Activated CD4-positive, alpha-beta memory T cell treated with anti-CD3 and anti-CD28 coated beads for 36 hours (primary cell): ENCODE results near the gene KRTAP4-7. TPM values are rescaled to one million over a fixed set of nuclear protein-coding genes. Genes with fewer than 3 reads are reported as not detected.
"Not testable (repeated sequence)": the region's sequence is repeated elsewhere in the genome, so short reads cannot be mapped to it uniquely, and the experiment has no call there.

Source experiments
- CTCF ChIA-PET: fragments of 350-600 bp; sonication (Branson Sonifier 250); formaldehyde crosslinking; loops from one replicate; lab custom pipeline; 2021; ENCODE audit warnings: antibody characterized with exemption, inconsistent platforms; lab: Charles Lee
- POLR2A ChIA-PET: fragments of 350-600 bp; sonication (Branson Sonifier 250); formaldehyde crosslinking; loops from one replicate; lab custom pipeline; 2021; ENCODE audit warnings: antibody characterized with exemption; lab: Charles Lee
- DNase-seq: peaks from one replicate; pipeline ENCODE4 v3.0.0-alpha.2; 2020
- H3K27ac Mint-ChIP-seq: one replicate; pipeline ENCODE4 v1.8.0; 2021; ENCODE audit warnings: mixed read lengths
- H3K27me3 Mint-ChIP-seq: one replicate; pipeline ENCODE4 v1.8.0; 2021; ENCODE audit warnings: mixed read lengths
- H3K36me3 Mint-ChIP-seq: one replicate; pipeline ENCODE4 v1.8.0; 2021; ENCODE audit warnings: mixed read lengths
- H3K4me1 Mint-ChIP-seq: one replicate; pipeline ENCODE4 v1.8.0; 2021; ENCODE audit warnings: low read depth, mixed read lengths
- H3K4me3 Mint-ChIP-seq: one replicate; pipeline ENCODE4 v1.8.0; 2021; ENCODE audit warnings: mild to moderate bottlenecking, mixed read lengths
- H3K9me3 Mint-ChIP-seq: one replicate; pipeline ENCODE4 v1.8.0; 2021; ENCODE audit warnings: mixed read lengths
- intact Hi-C: fragments of 100-400 bp; cut with micrococcal nuclease; formaldehyde crosslinking; loops from one replicate; pipeline ENCODE4 v1.15.1; 2023
- total RNA-seq, 2 experiments: library from RNA; stranded (reverse); gene quantifications; one replicate each; pipeline ENCODE4 v1.2.3, GENCODE V29; 2021

Gene KRTAP4-7
- not detected for total RNA-seq

- DNase-seq, H3K36me3 Mint-ChIP-seq, H3K27ac Mint-ChIP-seq, H3K4me3 Mint-ChIP-seq, H3K4me1 Mint-ChIP-seq, H3K9me3 Mint-ChIP-seq, intact Hi-C loops, CTCF ChIA-PET, POLR2A ChIA-PET: not testable (repeated sequence)
- peaks cover 12% of the 10 kb centered on the region for H3K27me3 Mint-ChIP-seq
These were observed at the start of gene KRTAP4-7 for GRCh38 chr17:41084100-41084856. KRTAP4-7 (plus strand) TSS chr17:41084150; CDS start chr17:41084207, 57 bp downstream.

- not testable (repeated sequence) for H3K9me3 Mint-ChIP-seq, H3K27ac Mint-ChIP-seq
These were observed 49.5 kb upstream of the KRTAP4-7 start, which contains the start of gene KRTAP1-3 for GRCh38 chr17:41034346-41034935. KRTAP1-3 (minus strand) TSS chr17:41034874; CDS start chr17:41034821, 53 bp downstream.

DNA sequence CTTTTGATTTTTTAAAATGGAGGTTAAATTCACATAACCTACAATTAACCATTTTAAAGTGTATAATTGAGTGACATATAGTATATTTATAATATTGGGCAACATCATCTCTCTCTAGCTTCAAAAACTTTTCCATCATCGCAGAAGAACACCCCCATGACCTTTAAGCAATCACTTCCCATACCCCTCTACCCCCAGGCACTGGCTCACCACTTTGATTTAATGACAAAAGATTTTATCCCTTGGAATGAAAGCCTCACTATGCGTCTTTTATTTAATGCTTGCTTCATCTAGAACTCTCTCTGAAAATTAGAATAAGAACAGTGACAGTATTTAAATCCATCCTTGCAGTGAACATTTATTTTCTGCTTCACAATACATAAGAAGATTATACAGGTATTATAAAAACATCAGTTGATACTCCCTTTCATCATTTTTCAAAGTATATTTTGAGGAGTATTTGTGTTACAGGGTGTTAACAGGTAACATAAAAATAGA is 46.0 kb upstream of the KRTAP4-7 start:
- intact Hi-C loops, result no loop called here
- Mint-ChIP-seq H3K27me3 (peaks cover 10% of the 10 kb centered on the region), H3K4me1 (no peaks in the 10 kb centered on the region), H3K4me3 (no peak overlapping the region), H3K9me3 (no peaks in the 10 kb centered on the region), H3K36me3 (no peaks in the 10 kb centered on the region), H3K27ac (no peak overlapping the region)
- CTCF ChIA-PET, result no interaction called here
- POLR2A ChIA-PET, result no interaction called here
- no peak for DNase-seq

More at GRCh38 chr17:41034346-41034935, 49.5 kb upstream of the KRTAP4-7 start, which contains the start of gene KRTAP1-3:
- H3K27me3 Mint-ChIP-seq, H3K4me3 Mint-ChIP-seq, intact Hi-C loops, H3K4me1 Mint-ChIP-seq, CTCF ChIA-PET, POLR2A ChIA-PET, DNase-seq, H3K36me3 Mint-ChIP-seq: not testable (repeated sequence)

DNA sequence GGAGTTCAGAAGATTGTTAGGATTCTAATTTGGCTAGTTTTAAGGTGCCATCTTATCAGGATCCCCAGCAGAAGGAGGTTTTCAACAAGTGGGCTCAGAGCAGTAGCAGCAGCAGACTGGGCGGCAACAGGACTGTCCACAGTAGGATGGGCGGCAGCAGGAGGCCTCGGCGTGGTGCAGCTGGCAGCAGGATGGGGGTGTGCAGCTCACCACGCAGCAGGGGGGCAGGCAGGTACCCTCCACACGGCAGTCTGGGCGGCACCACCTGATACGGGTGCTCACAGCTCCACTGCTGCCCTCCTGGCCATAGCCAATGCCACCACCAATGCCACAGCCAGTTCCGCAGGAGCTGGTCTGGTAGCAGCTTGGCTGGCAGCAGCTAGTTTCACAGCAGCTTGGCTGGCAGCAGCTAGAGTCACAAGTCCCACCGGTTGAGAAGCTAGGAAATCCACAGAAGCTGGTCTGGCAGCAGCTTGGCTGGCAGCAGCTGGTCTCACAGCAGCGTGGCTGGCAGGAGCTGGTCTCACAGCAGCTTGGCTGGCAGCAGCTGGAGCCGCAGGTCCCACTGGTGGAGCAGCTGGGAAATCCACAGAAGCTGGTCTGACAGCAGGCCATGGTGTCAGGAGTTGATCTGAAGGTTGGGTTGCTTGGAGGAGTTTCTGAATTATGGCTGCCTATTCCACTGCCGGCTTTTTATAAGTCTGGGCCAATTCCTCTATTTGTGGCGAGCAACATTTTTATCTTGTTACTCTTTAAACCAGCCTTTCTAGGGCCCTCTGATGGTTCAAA is 43.0 kb upstream of the KRTAP4-7 start, which contains the start of gene KRTAP1-1:
Gene KRTAP1-1 (minus strand): TSS at position 668 of the 789 bp plus-strand sequence. CDS start 53 bp downstream, at position 615.
- H3K36me3 Mint-ChIP-seq, POLR2A ChIA-PET, H3K27ac Mint-ChIP-seq, intact Hi-C loops, H3K9me3 Mint-ChIP-seq, H3K4me3 Mint-ChIP-seq, DNase-seq, H3K4me1 Mint-ChIP-seq, CTCF ChIA-PET: not testable (repeated sequence)
- H3K27me3 Mint-ChIP-seq, result peaks cover 15% of the 10 kb centered on the region

DNA sequence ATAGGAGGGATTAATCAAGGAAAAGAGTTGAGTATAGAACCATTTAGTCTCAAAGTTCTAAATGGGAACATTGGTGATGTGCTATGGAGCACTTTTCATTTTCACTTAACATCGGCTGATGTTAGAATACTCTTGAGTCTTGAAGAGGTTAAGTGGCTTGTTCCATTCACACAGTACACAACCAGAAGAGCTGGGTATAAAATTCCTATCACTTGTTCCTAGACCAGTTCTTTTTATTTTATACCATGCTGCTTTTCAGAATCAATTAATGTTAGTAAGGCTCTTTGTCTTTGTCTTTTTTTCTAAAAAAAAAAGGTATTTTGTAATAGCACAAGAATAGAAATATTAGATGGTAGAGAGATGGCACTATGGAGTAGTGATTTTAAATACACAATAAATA is 41.0 kb upstream of the KRTAP4-7 start:
- CTCF ChIA-PET, result no interaction called here
- POLR2A ChIA-PET, result no interaction called here
- Mint-ChIP-seq H3K36me3 (no peaks in the 10 kb centered on the region), H3K27me3 (peaks cover 21% of the 10 kb centered on the region), H3K4me3 (no peak overlapping the region), H3K4me1 (no peaks in the 10 kb centered on the region), H3K27ac (no peak overlapping the region), H3K9me3 (peaks cover 6% of the 10 kb centered on the region)
- no peak for DNase-seq
- intact Hi-C loops, result no loop called here

DNA sequence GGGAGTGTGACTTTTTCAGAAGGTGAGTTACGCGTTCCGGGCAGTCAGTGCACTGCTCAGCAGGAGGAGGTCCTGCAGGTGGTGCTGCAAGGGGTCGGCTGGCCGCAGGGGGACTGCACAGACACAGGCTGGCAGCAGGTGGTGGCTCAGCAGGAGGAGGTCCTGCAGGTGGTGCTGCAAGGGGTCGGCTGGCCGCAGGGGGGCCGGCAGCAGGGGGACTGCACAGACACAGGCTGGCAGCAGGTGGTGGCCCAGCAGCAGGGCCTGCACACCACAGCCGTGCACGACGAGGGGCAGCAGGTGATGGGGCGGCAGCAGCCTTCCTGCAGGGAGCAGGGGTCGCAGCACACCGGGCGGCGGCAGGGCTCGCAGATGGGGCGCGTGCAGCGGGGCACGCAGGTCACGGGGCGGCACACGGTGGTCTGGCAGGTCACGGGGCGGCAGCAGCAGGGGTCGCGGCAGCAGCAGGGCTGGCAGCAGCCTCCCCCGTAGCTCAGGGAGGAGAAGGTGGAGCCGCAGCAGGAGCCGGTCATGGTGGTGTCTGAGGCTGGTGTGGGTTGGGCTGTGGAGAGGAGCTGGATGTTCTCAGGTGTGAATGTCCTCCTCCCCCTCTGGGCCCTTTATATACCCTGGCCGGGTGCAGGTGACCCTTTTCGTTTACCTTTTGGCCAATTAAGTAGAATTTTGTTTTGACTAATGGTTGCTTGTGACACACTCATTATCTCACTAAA is 37.0 kb upstream of the KRTAP4-7 start, which contains the start of gene KRTAP2-1:
Gene KRTAP2-1 (minus strand): TSS at position 582 of the 731 bp plus-strand sequence. CDS start 49 bp downstream, at position 533.
- DNase-seq, H3K4me1 Mint-ChIP-seq, H3K4me3 Mint-ChIP-seq, H3K36me3 Mint-ChIP-seq, H3K9me3 Mint-ChIP-seq, H3K27ac Mint-ChIP-seq, POLR2A ChIA-PET, intact Hi-C loops: not testable (repeated sequence)
- peaks cover 24% of the 10 kb centered on the region for H3K27me3 Mint-ChIP-seq
- CTCF ChIA-PET, result interaction anchor here (0.6 kb wide), 1 partner anchor 8 kb away, joined by 3 read pairs; no protein-coding TSS in a partner anchor

- H3K27ac Mint-ChIP-seq, result no peak overlapping the region
- H3K4me3 Mint-ChIP-seq, result no peak overlapping the region
- peaks cover 22% of the 10 kb centered on the region for H3K27me3 Mint-ChIP-seq
- H3K9me3 Mint-ChIP-seq, result peaks cover 3% of the 10 kb centered on the region
- CTCF ChIA-PET, result no interaction called here
- no peaks in the 10 kb centered on the region for H3K4me1 Mint-ChIP-seq
- intact Hi-C loops, result no loop called here
- POLR2A ChIA-PET, result no interaction called here
- H3K36me3 Mint-ChIP-seq, result no peaks in the 10 kb centered on the region
- no peak for DNase-seq
These were observed 35.5 kb upstream of the KRTAP4-7 start for GRCh38 chr17:41048441-41048840.

DNA sequence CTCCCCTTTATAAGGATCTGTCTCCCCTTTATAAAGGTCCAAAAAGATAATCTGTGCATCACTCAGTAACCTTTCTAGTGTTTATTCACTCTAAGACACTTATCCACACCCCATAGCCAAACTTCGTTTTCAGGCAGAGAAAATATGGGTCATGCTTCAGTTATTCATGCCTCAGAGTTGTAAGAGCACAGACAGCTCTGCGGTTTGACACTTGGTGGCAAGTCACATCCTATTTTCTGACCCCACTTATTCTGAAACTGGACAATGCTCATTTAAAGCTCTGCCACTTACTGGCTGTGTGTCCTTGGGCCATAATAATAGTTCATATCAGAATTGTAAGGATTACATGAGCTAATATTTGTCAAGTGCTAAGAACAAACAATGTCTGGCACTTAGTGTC is 34.8 kb upstream of the KRTAP4-7 start:
- intact Hi-C loops, result no loop called here
- no peak for DNase-seq
- Mint-ChIP-seq H3K27ac (no peak overlapping the region), H3K4me3 (no peak overlapping the region), H3K9me3 (no peaks in the 10 kb centered on the region), H3K27me3 (peaks cover 22% of the 10 kb centered on the region), H3K4me1 (no peaks in the 10 kb centered on the region), H3K36me3 (no peaks in the 10 kb centered on the region)
- ChIA-PET POLR2A (no interaction called here), CTCF (no interaction called here)

GRCh38 chr17:41052566-41052965 is 31.4 kb upstream of the KRTAP4-7 start:
- Mint-ChIP-seq H3K27ac (no peak overlapping the region), H3K4me3 (no peak overlapping the region), H3K27me3 (peaks cover 18% of the 10 kb centered on the region), H3K9me3 (peaks cover 3% of the 10 kb centered on the region), H3K4me1 (no peaks in the 10 kb centered on the region), H3K36me3 (no peaks in the 10 kb centered on the region)
- intact Hi-C loops, result no loop called here
- DNase-seq, result no peak
- ChIA-PET CTCF (interaction anchor here (0.6 kb wide), 1 partner anchor 618 kb away, joined by 3 read pairs; no protein-coding TSS in a partner anchor), POLR2A (no interaction called here)

DNA sequence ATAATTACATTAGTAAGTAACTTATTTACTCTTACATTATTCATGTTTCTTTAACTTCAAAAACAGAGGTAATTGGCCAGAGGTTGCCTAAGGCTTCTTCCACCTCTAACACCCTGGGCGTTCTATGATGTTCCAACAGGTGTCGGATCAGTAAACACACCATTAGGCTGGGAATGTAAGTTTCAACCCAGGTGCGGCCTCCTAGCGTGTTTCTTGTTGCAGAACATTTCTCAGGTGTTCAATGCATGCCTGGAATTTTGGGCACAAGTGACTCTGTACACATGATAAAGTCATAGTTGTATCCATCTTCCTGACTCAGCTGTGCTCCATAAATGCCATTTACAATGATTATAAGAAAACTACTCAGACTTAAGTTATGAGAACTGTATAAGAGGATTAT is 29.9 kb upstream of the KRTAP4-7 start:
- intact Hi-C loops, result no loop called here
- H3K4me1 Mint-ChIP-seq, result no peaks in the 10 kb centered on the region
- H3K36me3 Mint-ChIP-seq, result no peaks in the 10 kb centered on the region

GRCh38 chr17:41054556-41054955 is 29.4 kb upstream of the KRTAP4-7 start:
- POLR2A ChIA-PET, H3K27ac Mint-ChIP-seq, H3K36me3 Mint-ChIP-seq, DNase-seq, H3K9me3 Mint-ChIP-seq, intact Hi-C loops, CTCF ChIA-PET, H3K4me3 Mint-ChIP-seq, H3K4me1 Mint-ChIP-seq: not testable (repeated sequence)
- H3K27me3 Mint-ChIP-seq, result peaks cover 19% of the 10 kb centered on the region

More for the DNA sequence above, 29.9 kb upstream of the KRTAP4-7 start:
- no peak overlapping the region for H3K4me3 Mint-ChIP-seq
- H3K27ac Mint-ChIP-seq, result no peak overlapping the region
- H3K27me3 Mint-ChIP-seq, result peaks cover 17% of the 10 kb centered on the region
- H3K9me3 Mint-ChIP-seq, result peaks cover 4% of the 10 kb centered on the region
- ChIA-PET CTCF (no interaction called here), POLR2A (no interaction called here)
- DNase-seq, result no peak
